Measurements from ENCODE around the gene TRIM9. TPM values are rescaled to one million over a fixed set of nuclear protein-coding genes. Genes with fewer than 3 reads are reported as not detected.
A peak's percentile ranks its signal among the peaks of the same experiment; 100 is the strongest.

The TRIM9 gene
- total and polyA plus RNA-seq, 2 of the 4 experiments (the other 2 are of a cell fraction), result under 0.01 to 0.09 TPM

DNA sequence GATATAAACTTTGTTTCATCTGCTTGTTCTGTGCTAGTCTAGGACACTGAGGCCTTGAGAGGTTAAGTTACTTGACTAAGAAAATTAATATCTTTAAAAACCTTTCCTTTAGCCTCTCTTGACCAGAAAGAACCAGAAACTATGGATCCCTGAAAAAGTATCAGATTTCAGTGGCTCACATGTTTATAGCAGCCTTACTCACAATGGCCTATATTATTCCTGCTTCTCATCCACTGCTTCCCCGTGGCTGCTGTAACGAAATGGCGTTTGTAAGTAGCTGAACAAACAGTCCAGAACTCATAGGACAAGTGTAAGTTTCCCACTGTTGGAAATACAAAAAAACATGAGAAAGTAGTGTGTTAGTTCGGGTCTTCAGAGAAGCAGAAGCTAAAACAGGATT lies 147.5 kb downstream of the TRIM9 start:
- BruUV-seq (replicated peaks), result no TSS peak
- Histone ChIP-seq H4K5ac (ENCODE audit: low read depth, low read length) (no peak overlapping the region), H3K9me1 (ENCODE audit: insufficient read depth, low read length) (no peaks in the 10 kb centered on the region; the same call in 1 of the 2 replicates), H4K91ac (ENCODE audit: insufficient read depth, low read depth, low read length) (no peak overlapping the region), H3K79me1 (ENCODE audit: low read depth in 1 of 2, low read length in 2 of 2) (peaks cover 4% of the 10 kb centered on the region in 2 experiments; a peak in 1 of 4 replicates), H3K4me1 (ENCODE audit: control insufficient read depth, insufficient read depth, low read length) (peaks cover 9% of the 10 kb centered on the region; the same call in 1 of the 2 replicates), H3K18ac (ENCODE audit: low read depth, low read length) (no peak overlapping the region; the same call in 1 of the 2 replicates), H3K27me3 (ENCODE audit: control insufficient read depth, insufficient read depth, low read length) (no peaks in the 10 kb centered on the region), H4K8ac (ENCODE audit: low read depth in 2 of 2, low read length in 2 of 2) (peak overlapping the region; percentile 26 to 54; a peak in 3 of 4 replicates), H2BK5ac (ENCODE audit: low read depth, low read length, poor library complexity, severe bottlenecking) (peak overlapping the region; percentile 33), H2AK5ac (ENCODE audit: low read depth, low read length) (no peak overlapping the region), H3K14ac (replicated peaks; ENCODE audit: low read depth, low read length) (0 out of 2 replicates have a peak overlapping the region, but pooled peaks have one; percentile 29), H2BK20ac (ENCODE audit: low read depth, low read length) (no peak overlapping the region; the same call in 1 of the 2 replicates), H3K56ac (ENCODE audit: extremely low read depth, insufficient read depth, low read length) (no peak overlapping the region), H3K36me3 (ENCODE audit: control insufficient read depth, insufficient read depth, low read length) (no peaks in the 10 kb centered on the region), H3K9ac (ENCODE audit: low read depth, low read length) (no peak overlapping the region), H3K9me3 (ENCODE audit: control insufficient read depth, insufficient read depth, low read length) (no peaks in the 10 kb centered on the region), H3K4me3 (ENCODE audit: insufficient read depth, low read depth, low read length) (no peak overlapping the region), H2AFZ (replicated peaks; ENCODE audit: low read length, poor library complexity) (peak overlapping the region; percentile 64), H3K4ac (ENCODE audit: low read depth, low read length) (no peak overlapping the region), H2BK120ac (ENCODE audit: low read depth, low read length) (peak overlapping the region; percentile 13; the same call in 1 of the 2 replicates), H2BK15ac (ENCODE audit: low read depth, low read length) (peak overlapping the region; percentile 23; the same call in 1 of the 3 replicates), H4K20me1 (ENCODE audit: insufficient read depth, low read length) (no peaks in the 10 kb centered on the region), H3K23ac (ENCODE audit: low read depth, low read length) (no peak overlapping the region), H2AK9ac (replicated peaks; ENCODE audit: low read depth, low read length, poor library complexity) (no peak overlapping the region), H3K27ac (ENCODE audit: insufficient read depth, low read length) (peak overlapping the region; percentile 51; the same call in 1 of the 2 replicates), H3K4me2 (ENCODE audit: low read depth, low read length) (no peak overlapping the region)
- TF ChIP-seq RAD21 (IDR thresholded peaks at IDR 0.05; ENCODE audit: low read length) (no peak), NFE2L2 (IDR thresholded peaks at IDR 0.05; ENCODE audit: low read depth, low read length) (no peak), CEBPB (IDR thresholded peaks at IDR 0.05; ENCODE audit: low read depth, low read length) (no peak), RFX5 (IDR thresholded peaks at IDR 0.05; ENCODE audit: low read depth, low read length) (no peak), FOS (IDR thresholded peaks at IDR 0.05; ENCODE audit: low read depth, low read length) (no peak), POLR2A (IDR thresholded peaks at IDR 0.05; ENCODE audit: low read depth, low read length) (no peak), CHD1 (IDR thresholded peaks at IDR 0.05; ENCODE audit: low read depth, low read length) (no peak), RCOR1 (IDR thresholded peaks at IDR 0.05; ENCODE audit: insufficient replicate concordance, low read length) (no peak), MXI1 (IDR thresholded peaks at IDR 0.05; ENCODE audit: borderline replicate concordance, low read depth, low read length) (no peak)
- TF ChIP-seq, protein P1, sequence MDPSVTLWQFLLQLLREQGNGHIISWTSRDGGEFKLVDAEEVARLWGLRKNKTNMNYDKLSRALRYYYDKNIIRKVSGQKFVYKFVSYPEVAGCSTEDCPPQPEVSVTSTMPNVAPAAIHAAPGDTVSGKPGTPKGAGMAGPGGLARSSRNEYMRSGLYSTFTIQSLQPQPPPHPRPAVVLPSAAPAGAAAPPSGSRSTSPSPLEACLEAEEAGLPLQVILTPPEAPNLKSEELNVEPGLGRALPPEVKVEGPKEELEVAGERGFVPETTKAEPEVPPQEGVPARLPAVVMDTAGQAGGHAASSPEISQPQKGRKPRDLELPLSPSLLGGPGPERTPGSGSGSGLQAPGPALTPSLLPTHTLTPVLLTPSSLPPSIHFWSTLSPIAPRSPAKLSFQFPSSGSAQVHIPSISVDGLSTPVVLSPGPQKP (IDR thresholded peaks at IDR 0.05; ENCODE audit: borderline replicate concordance, low read depth, low read length), result no peak
- CTCF ChIA-PET, result interaction anchor here (1.0 to 1.9 kb wide), 2 partner anchors 8 to 12 kb away, joined by 4 to 6 read pairs; no protein-coding TSS in a partner anchor
- dilution Hi-C loops (cut with HindIII; ENCODE audit: low sequenced_read_pairs, unreplicated experiment), result no loop called here
- peak; percentile 67 for DNase-seq
- in situ Hi-C loops (cut with MboI; ENCODE audit: low sequenced_read_pairs), result no loop called here
- intact Hi-C loops (cut with micrococcal nuclease), result no loop called here
- ATAC-seq (ENCODE audit: low read depth), result peak; percentile 6
- WGBS, 2 experiments (ENCODE audit: extremely low coverage in 2 of 2, insufficient read length in 1 of 2), result 83% methylated on average over 2 of the region's 4 CpGs; no CpG with 5 or more reads in 1 of the 2 experiments
- POLR2A ChIA-PET (ENCODE audit: unreplicated experiment), result no interaction called here

Data from IMR-90 (cell line).